GM12878 (cell line): ENCODE measurements around the gene XCR1. TPM values are rescaled to one million over a fixed set of nuclear protein-coding genes. Genes with fewer than 3 reads are reported as not detected.
"Not testable (repeated sequence)": the region's sequence is repeated elsewhere in the genome, so short reads cannot be mapped to it uniquely, and the experiment has no call there.

Source experiments
- ATAC-seq: fragments of 200-7000 bp; cut with Tn5 transposase; 3 replicates; pipeline ENCODE4 v1.9.1; 2020; ENCODE audit warnings: mild to moderate bottlenecking, moderate library complexity
- BruUV-seq: library from RNA; stranded (reverse); fragments of 400-500 nt; replicated peaks from 2 replicates; lab custom pipeline; 2021; lab: Mats Ljungman, UMichigan
- CTCF ChIA-PET: fragments of 300-600 bp; sonication (Branson Sonifier 250); formaldehyde crosslinking; extraction: SDS; loops from one replicate; lab custom pipeline; 2021; ENCODE audit warnings: inconsistent platforms; lab: Yijun Ruan, JAX
- POLR2A ChIA-PET: fragments of 350-600 bp; formaldehyde crosslinking; extraction: SDS; loops from one replicate; lab custom pipeline; 2021; ENCODE audit warnings: inconsistent platforms; lab: Charles Lee
- RAD21 ChIA-PET: fragments of 300-600 bp; sonication (Branson Sonifier 250); formaldehyde crosslinking; loops from one replicate; lab custom pipeline; 2023; ENCODE audit warnings: antibody characterized with exemption; ENCODE audit not compliant: unreplicated experiment; lab: Charles Lee
- SMC1A ChIA-PET: fragments of 300-600 bp; sonication (Branson Sonifier 250); formaldehyde crosslinking; loops from one replicate; lab custom pipeline; 2023; ENCODE audit not compliant: unreplicated experiment, uncharacterized antibody; lab: Charles Lee
- DNase-seq: peaks from one replicate; pipeline ENCODE4 v3.0.0-alpha.2; 2011; ENCODE audit warnings: low read depth, low spot score
- FAIRE-seq: peaks from 3 replicates; lab custom pipeline; 2011; peaks lifted over from hg19 to GRCh38; lab: Jason Lieb, UNC
- H2AFZ ChIP-seq: 2 replicates; pipeline ENCODE4 v1.6.0; 2011; ENCODE audit warnings: low read depth, low read length, control low read depth; ENCODE audit not compliant: control insufficient read depth
- H3K27ac ChIP-seq: 2 replicates; pipeline ENCODE4 v1.5.1; 2011; ENCODE audit warnings: control low read depth; ENCODE audit not compliant: control insufficient read depth, insufficient read depth
- H3K27me3 ChIP-seq, 2 experiments: replicated peaks in 1 of 2; 2 replicates each; pipeline versions ENCODE4 v1.6.0 to v1.6.1; 2011; ENCODE audit warnings: low read length in 1 of 2; ENCODE audit not compliant: control insufficient read depth in 2 of 2, insufficient read depth in 2 of 2
- H3K36me3 ChIP-seq, 2 experiments: 2 replicates each; pipeline ENCODE4 v1.5.1; 2011; ENCODE audit warnings: low read length in 1 of 2; ENCODE audit not compliant: control insufficient read depth in 2 of 2, insufficient read depth in 2 of 2
- H3K4me1 ChIP-seq: 2 replicates; pipeline ENCODE4 v1.6.1; 2011; ENCODE audit warnings: mild to moderate bottlenecking, low read length, moderate library complexity, mixed read lengths; ENCODE audit not compliant: control insufficient read depth, insufficient read depth
- H3K4me2 ChIP-seq: 2 replicates; pipeline ENCODE4 v1.6.0; 2011; ENCODE audit warnings: control low read depth; ENCODE audit not compliant: control insufficient read depth, insufficient read depth
- H3K4me3 ChIP-seq: fragments of 200-600 bp; sonication (generic); 2 replicates; pipeline ENCODE4 v1.5.1; 2016
- H3K79me2 ChIP-seq: 2 replicates; pipeline ENCODE4 v1.6.0; 2011; ENCODE audit warnings: low read length; ENCODE audit not compliant: control insufficient read depth, insufficient read depth
- H3K9ac ChIP-seq: 2 replicates; pipeline ENCODE4 v1.8.0; 2011; ENCODE audit warnings: low read length, control low read depth, mixed read lengths; ENCODE audit not compliant: control insufficient read depth, insufficient read depth
- H3K9me3 ChIP-seq: replicated peaks from 3 replicates; pipeline ENCODE4 v1.5.1; 2011; ENCODE audit warnings: mild to moderate bottlenecking, low read length; ENCODE audit not compliant: control insufficient read depth, insufficient read depth
- H4K20me1 ChIP-seq: 2 replicates; pipeline ENCODE4 v1.6.0; 2011; ENCODE audit not compliant: control insufficient read depth, insufficient read depth
- CHD4 ChIP-seq: fragments of 200-600 bp; sonication (generic); IDR thresholded peaks from 2 replicates; pipeline ENCODE4 v1.6.1; 2016; ENCODE audit warnings: mild to moderate bottlenecking
- FOS ChIP-seq: IDR thresholded peaks from 3 replicates; pipeline ENCODE4 v1.6.1; 2011; ENCODE audit warnings: borderline replicate concordance; ENCODE audit not compliant: insufficient read length; ENCODE audit errors: extremely low read depth
- NR2C2 ChIP-seq: IDR thresholded peaks from 2 replicates; pipeline ENCODE4 v1.6.1; 2011; ENCODE audit warnings: borderline replicate concordance, low read depth; ENCODE audit not compliant: control insufficient read depth, insufficient read length
- RAD21 ChIP-seq: IDR thresholded peaks from 2 replicates; pipeline ENCODE4 v1.6.1; 2011; ENCODE audit warnings: mild to moderate bottlenecking, low read depth, low read length, moderate library complexity; ENCODE audit not compliant: insufficient read depth
- SMAD5 ChIP-seq: IDR thresholded peaks from 2 replicates; pipeline ENCODE4 v1.6.1; 2016; ENCODE audit warnings: antibody characterized with exemption, low read depth
- SP1 ChIP-seq: IDR thresholded peaks from one replicate; pipeline ENCODE4 v1.6.1; 2011; ENCODE audit warnings: low read depth, low read length
- WGBS: methylation state at CpG from one replicate; pipeline ENCODE4 v1.1.6; 2016; ENCODE audit warnings: low lambda C conversion rate; ENCODE audit not compliant: insufficient replicate concordance, insufficient coverage; ENCODE audit errors: missing lambda C conversion rate; 5-methylcytosine and 5-hydroxymethylcytosine counted together
- in situ Hi-C: fragments of 300-500 bp; cut with MboI; formaldehyde crosslinking; loops from 9 replicates; pipeline ENCODE4 v1.14.3; 2018; ENCODE audit warnings: mixed read lengths
- intact Hi-C: fragments of 100-400 bp; cut with micrococcal nuclease; formaldehyde crosslinking; loops from one replicate; pipeline ENCODE4 v1.14.2; 2022; ENCODE audit not compliant: unreplicated experiment
- polyA plus RNA-seq, 11 experiments: library from polyadenylated mRNA; depleted of rRNA in 4 of 11; unstranded in 6 of 11; stranded (reverse) in 5 of 11; fragments of >200 nt; fragmentation: Nextera tagmentation in 4 of 11; fragmentation: Illumina TruSeq in 1 of 11; extraction: Ambion mirVana in 4 of 11; extraction: Trizol in 1 of 11; gene quantifications; 1 replicate in 1 of 11; 2 replicates in 10 of 11; pipeline versions ENCODE4 v1.2.1 to v1.2.3, GENCODE V29; 2011 to 2016; ENCODE audit warnings: inconsistent platforms in 2 of 11, missing spikeins in 2 of 11, low read depth in 1 of 11
- total RNA-seq, 4 experiments: library from RNA; depleted of rRNA in 3 of 4; stranded (reverse); fragments of >200 nt in 3 of 4; fragmentation: Illumina TruSeq in 1 of 4; extraction: Trizol in 1 of 4; gene quantifications; 2 replicates each; pipeline versions ENCODE4 v1.2.1 to v1.2.3, GENCODE V29; 2013 to 2021

Gene XCR1
- total and polyA plus RNA-seq, 10 of the 15 experiments (the other 5 are each of a cell fraction or from before 2014, with no cell fraction given), result 0.02 to 0.29 (median 0.13) TPM; not detected in 2

DNA sequence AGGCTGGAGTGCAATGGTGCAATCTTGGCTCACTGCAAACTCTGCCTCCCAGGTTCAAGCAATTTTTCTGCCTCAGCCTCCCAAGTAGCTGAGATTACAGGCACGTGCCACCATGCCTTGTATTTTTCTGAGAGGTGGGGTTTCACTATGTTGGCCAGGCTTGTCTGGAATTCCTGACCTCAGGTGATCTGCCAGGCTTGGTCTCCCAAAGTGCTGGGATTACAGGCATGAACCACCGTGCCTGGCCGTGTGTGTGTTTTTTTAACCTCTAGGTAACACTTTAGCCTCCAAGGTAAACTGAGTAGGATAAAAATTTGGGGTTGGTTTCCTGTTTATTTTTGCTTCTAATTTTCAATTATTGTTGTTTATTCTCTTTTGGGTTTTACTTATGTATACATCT is 10.8 kb upstream of the XCR1 start:
- H3K79me2 ChIP-seq, H3K27me3 ChIP-seq, H4K20me1 ChIP-seq, DNase-seq, BruUV-seq, intact Hi-C loops, H3K4me3 ChIP-seq, H2AFZ ChIP-seq, in situ Hi-C loops, H3K9ac ChIP-seq, FAIRE-seq, RAD21 ChIA-PET, H3K9me3 ChIP-seq, ATAC-seq, H3K36me3 ChIP-seq, H3K27ac ChIP-seq, CTCF ChIA-PET, SMC1A ChIA-PET, H3K4me2 ChIP-seq, H3K4me1 ChIP-seq: not testable (repeated sequence)
- 30% methylated on average over 3 of the region's 3 CpGs for WGBS
- POLR2A ChIA-PET, result interaction anchor here (0.7 kb wide), 1 partner anchor 155 kb away, joined by 5 read pairs; no protein-coding TSS in a partner anchor

GRCh38 chr3:46036191-46036590 is 8.9 kb upstream of the XCR1 start:
- RAD21 ChIA-PET, result no interaction called here
- SMC1A ChIA-PET, result no interaction called here

More at GRCh38 chr3:46036191-46036590, 8.9 kb upstream of the XCR1 start:
- Histone ChIP-seq H3K27ac (no peak overlapping the region), H3K4me1 (no peaks in the 10 kb centered on the region), H3K9ac (no peak overlapping the region), H3K9me3 (peaks cover 5% of the 10 kb centered on the region; the same call in 1 of the 3 replicates), H4K20me1 (no peaks in the 10 kb centered on the region), H3K36me3 (no peaks in the 10 kb centered on the region), H3K4me3 (no peak overlapping the region), H3K27me3 (no peaks in the 10 kb centered on the region), H3K4me2 (no peak overlapping the region), H2AFZ (no peak overlapping the region), H3K79me2 (no peaks in the 10 kb centered on the region)
- POLR2A ChIA-PET, result no interaction called here
- DNase-seq (no peak), FAIRE-seq (no peak), ATAC-seq (no peak)
- TF ChIP-seq NR2C2, result no peak
- TF ChIP-seq CHD4, result no peak
- TF ChIP-seq RAD21, result no peak
- no peak for TF ChIP-seq SP1
- no peak for TF ChIP-seq SMAD5
- no peak for TF ChIP-seq FOS
- BruUV-seq, result no TSS peak
- intact Hi-C loops, result no loop called here
- WGBS, result 0% methylated on average over 1 of the region's 1 CpG
- CTCF ChIA-PET, result no interaction called here
- in situ Hi-C loops, result no loop called here
